Tibial artery (tissue), 4 donors: ENCODE data around the gene CYP27C1.
A peak's percentile ranks its signal among the peaks of the same experiment; 100 is the strongest.

Experiments used
- DNase-seq, 2 donors: peaks; one replicate each; pipeline ENCODE4 v3.0.0-alpha.2; 2019
- H3K27ac ChIP-seq, 2 donors: fragments of 200-600 bp; sonication (generic) in 1 of 2; 1 replicate in 1 of 2; 2 replicates in 1 of 2; pipeline ENCODE4 v1.5.1; 2018 to 2019; ENCODE audit warnings: mild to moderate bottlenecking in 1 of 2
- H3K27me3 ChIP-seq, 2 donors: fragments of 200-600 bp; sonication (generic) in 1 of 2; one replicate each; pipeline versions ENCODE4 v1.5.1 to v1.6.0; 2016 to 2019
- H3K36me3 ChIP-seq, 3 donors: fragments of 200-600 bp; sonication (generic) in 2 of 3; one replicate each; pipeline ENCODE4 v1.5.1; 2016 to 2019; ENCODE audit warnings: mild to moderate bottlenecking in 2 of 3
- H3K4me1 ChIP-seq, 4 donors: fragments of 200-600 bp; sonication (generic) in 2 of 4; 1 replicate in 3 of 4; 2 replicates in 1 of 4; pipeline ENCODE4 v1.5.1; 2016 to 2019
- H3K4me3 ChIP-seq, 2 donors: fragments of 200-600 bp; sonication (generic) in 1 of 2; 1 replicate in 1 of 2; 2 replicates in 1 of 2; pipeline ENCODE4 v1.5.1; 2018 to 2019; ENCODE audit warnings: mild to moderate bottlenecking in 2 of 2
- H3K9me3 ChIP-seq, 3 donors: fragments of 200-600 bp; sonication (generic) in 1 of 3; one replicate each; pipeline ENCODE4 v1.5.1; 2016 to 2019
- CTCF ChIP-seq, 2 experiments: fragments of 200-600 bp in 1 of 2; fragments of 450-650 bp in 1 of 2; IDR thresholded peaks; one replicate each; pipeline ENCODE4 v1.5.1; 2017 to 2019; ENCODE audit warnings: antibody characterized with exemption in 2 of 2, mild to moderate bottlenecking in 1 of 2, moderate library complexity in 1 of 2
- intact Hi-C: fragments of 100-400 bp; cut with DNase I; formaldehyde crosslinking; loops from one replicate; pipeline ENCODE4 v1.15.0; 2023; ENCODE audit warnings: low total_unique reads

Gene CYP27C1

GRCh38 chr2:127220102-127220767 is at the start of gene CYP27C1:
TSS of gene CYP27C1 (minus strand) at chr2:127220299. CDS start at chr2:127220270, 29 bp downstream.
- TF ChIP-seq CTCF (IDR thresholded peaks at IDR 0.05): no peak
- peak within 1 kb of the TSS; percentile 42 to 60 for H3K4me3 ChIP-seq
- H3K27me3 ChIP-seq: peaks cover 0 to 46% of the 10 kb centered on the region in 2 donors
- H3K27ac ChIP-seq: no peak within 1 kb of the TSS
- no peaks in the 10 kb centered on the region for H3K36me3 ChIP-seq
- intact Hi-C loops: no loop called here
- no peaks in the 10 kb centered on the region for H3K9me3 ChIP-seq
- no peak for DNase-seq
- peaks cover 8 to 23% (median 18%) of the 10 kb centered on the region in 4 donors for H3K4me1 ChIP-seq

GRCh38 chr2:127261804-127262406 is 41.8 kb upstream of the CYP27C1 start:
- no peaks in the 10 kb centered on the region for H3K4me1 ChIP-seq
- no peak overlapping the region for H3K4me3 ChIP-seq
- H3K27ac ChIP-seq: no peak overlapping the region
- TF ChIP-seq CTCF (IDR thresholded peaks at IDR 0.05): no peak
- intact Hi-C loops: no loop called here
- DNase-seq: no peak
- peaks cover 0 to 3% (median 0%) of the 10 kb centered on the region in 3 donors for H3K9me3 ChIP-seq
- H3K27me3 ChIP-seq: no peaks in the 10 kb centered on the region
- H3K36me3 ChIP-seq: peaks cover 46 to 61% (median 54%) of the 10 kb centered on the region in 3 donors

- Histone ChIP-seq H3K4me1 (no peaks in the 10 kb centered on the region), H3K36me3 (peaks cover 52 to 69% (median 59%) of the 10 kb centered on the region in 3 donors), H3K27me3 (no peaks in the 10 kb centered on the region), H3K27ac (no peak overlapping the region), H3K9me3 (peaks cover 0 to 3% (median 0%) of the 10 kb centered on the region in 3 donors), H3K4me3 (no peak overlapping the region)
- TF ChIP-seq CTCF (IDR thresholded peaks at IDR 0.05): no peak
- no peak for DNase-seq
- intact Hi-C loops: no loop called here
Measured at GRCh38 chr2:127259355-127259754, 39.3 kb upstream of the CYP27C1 start.

GRCh38 chr2:127256866-127257265 is 36.8 kb upstream of the CYP27C1 start:
- H3K4me3 ChIP-seq: no peak overlapping the region
- H3K36me3 ChIP-seq: peaks cover 46 to 58% (median 46%) of the 10 kb centered on the region in 3 donors
- no peaks in the 10 kb centered on the region for H3K4me1 ChIP-seq
- no peaks in the 10 kb centered on the region for H3K27me3 ChIP-seq
- H3K27ac ChIP-seq: no peak overlapping the region
- TF ChIP-seq CTCF (IDR thresholded peaks at IDR 0.05): no peak
- H3K9me3 ChIP-seq: no peaks in the 10 kb centered on the region
- intact Hi-C loops: no loop called here
- DNase-seq: no peak

- H3K4me3 ChIP-seq: no peak overlapping the region
- no peaks in the 10 kb centered on the region for H3K9me3 ChIP-seq
- no peak for DNase-seq
- no peak for TF ChIP-seq CTCF (IDR thresholded peaks at IDR 0.05)
- no peaks in the 10 kb centered on the region for H3K27me3 ChIP-seq
- H3K4me1 ChIP-seq: no peaks in the 10 kb centered on the region
- H3K36me3 ChIP-seq: peaks cover 46 to 57% (median 46%) of the 10 kb centered on the region in 3 donors
- intact Hi-C loops: no loop called here
- H3K27ac ChIP-seq: no peak overlapping the region
Measured at GRCh38 chr2:127256381-127256780, 36.3 kb upstream of the CYP27C1 start.
